NCI-H748 (cell line): ENCODE results near the gene NXPH1.

Source experiments
- DNase-seq: peaks from one replicate; lab custom pipeline; 2025; ENCODE audit not compliant: unreplicated experiment; lab: John Stamatoyannopoulos, UW

NXPH1 gene

DNA sequence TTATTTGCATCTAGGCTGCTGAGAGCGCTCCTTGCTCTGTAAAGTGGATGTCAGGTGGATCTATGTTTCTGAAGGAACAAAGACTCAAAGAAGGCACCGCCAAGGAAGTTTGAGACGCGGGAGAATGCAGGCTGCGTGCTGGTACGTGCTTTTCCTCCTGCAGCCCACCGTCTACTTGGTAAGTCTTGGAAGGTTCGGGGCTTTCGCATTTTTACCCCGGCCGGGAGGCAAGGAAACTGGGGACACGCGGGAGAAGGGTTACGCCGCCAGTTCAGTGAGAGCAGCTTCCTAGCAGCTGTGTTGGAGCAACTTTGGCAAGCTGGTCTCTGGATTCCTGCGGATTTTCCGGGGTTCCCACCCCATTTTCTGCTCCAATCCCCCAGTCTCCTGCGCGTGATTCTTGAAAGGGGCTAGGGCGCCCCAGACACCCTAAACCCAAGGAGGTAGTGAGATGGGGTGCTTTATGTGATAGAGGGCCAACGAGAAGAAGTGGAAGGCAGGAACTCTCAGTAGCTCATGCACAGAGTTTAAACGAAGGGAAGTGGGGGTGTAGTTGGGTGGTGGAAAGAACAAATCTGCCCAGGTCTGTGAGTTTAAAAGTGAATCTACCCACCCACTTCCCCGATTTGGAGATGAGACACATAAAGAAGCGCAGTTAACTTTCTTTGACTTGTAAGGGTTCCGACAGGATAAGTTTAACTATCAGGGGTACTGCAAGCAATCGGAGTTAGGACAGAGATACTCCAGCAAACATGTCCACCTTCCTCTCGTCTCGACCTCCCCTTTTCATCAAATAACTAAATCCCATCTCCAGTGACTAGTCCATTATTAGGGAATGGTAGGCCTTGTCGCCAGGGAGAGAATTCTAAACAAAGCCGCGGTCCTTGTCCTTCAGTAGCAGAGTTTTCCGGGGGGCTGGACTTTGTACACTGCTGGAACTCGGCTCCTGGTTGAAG, 2.5 kb downstream of the NXPH1 start:
- no peak for DNase-seq

DNA sequence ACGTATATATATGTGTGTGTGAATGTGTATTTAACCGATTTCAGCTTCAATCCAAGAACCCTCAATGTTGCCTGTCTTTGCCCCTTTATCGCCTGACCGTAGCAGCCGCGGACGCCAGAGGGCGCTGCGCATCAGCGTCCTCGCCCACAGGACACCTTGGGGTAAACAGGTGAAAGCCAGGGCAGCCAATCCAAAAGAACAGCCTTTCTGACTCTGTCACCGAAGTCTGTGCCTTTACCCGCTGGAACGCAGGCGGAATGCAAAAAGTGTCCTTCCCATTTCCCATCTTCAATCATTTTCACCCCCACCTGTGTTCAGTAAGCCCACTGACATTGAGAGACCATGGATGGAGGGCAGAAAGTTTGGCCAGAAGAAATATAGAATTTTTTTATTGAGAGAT, 3.6 kb downstream of the NXPH1 start:
- peak; percentile 92 for DNase-seq

DNA sequence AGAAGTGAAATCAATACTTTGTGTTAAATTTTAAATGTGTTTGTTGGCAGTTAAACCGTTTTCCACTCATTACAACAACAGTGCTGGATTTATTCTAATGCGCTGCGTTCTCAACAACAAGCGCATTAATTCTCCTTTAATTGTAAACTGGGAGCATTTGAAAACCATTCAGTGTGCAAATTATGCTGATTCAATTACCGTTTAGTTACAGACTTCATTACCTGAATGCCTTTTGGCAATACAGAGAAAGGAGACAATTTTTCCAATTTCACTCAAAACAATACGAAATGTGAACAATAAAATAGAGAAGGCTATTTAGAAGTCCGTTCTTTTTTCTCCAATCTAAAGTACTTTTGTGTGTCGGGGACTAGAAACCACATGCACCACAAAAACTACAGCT, 4.2 kb downstream of the NXPH1 start:
- DNase-seq = no peak

DNA sequence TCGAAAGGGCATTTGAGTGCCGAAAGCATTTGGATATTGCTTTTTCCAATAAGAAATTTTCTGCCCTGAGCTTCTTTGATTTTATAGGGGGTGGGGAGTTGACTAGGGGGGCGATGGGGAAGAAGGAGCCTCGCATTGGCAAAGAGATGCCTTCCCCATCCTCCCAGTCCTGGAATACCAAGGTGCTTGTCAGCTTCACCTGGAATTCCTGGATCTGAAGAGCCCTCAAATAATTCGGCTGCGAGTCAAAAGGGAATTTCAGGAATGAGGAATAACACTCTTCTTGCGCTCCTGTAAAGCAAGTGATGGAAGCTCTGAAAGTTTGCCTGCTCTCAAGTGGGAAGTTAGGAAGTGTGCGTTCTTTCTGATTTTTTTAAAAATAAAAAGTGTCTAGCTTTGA, 7.3 kb downstream of the NXPH1 start:
- no peak for DNase-seq

DNA sequence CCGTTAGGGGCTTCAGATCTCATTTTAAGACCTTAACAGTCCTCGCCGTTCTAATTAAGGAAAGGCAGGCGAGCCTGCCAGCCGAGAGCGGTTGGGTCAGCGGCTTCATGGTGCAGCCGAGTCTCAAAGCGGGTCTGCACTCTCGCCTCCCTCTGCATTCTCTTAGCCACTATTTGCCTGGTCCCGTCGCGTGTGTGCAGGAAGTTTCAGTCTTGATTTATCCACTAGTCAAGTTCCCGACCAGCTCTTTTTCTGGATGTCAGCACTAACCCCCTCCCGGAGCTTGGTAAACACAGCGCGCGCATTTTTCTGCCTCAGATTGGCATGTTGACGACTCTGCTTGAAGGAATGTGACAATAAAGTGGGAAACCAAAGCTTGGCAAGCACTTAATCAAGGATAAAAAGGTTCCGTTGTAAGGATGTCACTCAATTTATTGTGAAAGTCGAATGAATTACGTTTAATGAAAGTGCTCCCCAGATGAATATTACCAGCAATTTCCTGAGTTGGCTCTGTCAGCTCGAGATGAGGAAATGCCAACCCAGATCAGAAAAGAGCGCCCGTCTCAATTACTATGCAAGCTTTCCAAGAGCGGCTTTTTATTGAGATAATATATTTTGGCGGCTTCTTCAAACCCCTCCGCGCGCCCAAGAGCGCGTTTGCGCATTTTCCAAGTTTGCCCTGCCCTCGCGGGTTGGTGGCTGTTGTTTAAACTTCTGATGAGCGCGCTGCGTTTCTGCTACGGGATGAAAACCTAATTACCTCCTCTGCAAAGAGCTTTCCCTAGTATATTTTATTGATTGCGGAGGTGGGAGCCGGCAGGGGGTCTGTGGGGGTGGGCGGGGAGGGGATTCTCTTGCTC, 7.9 kb downstream of the NXPH1 start:
- DNase-seq = no peak

DNA sequence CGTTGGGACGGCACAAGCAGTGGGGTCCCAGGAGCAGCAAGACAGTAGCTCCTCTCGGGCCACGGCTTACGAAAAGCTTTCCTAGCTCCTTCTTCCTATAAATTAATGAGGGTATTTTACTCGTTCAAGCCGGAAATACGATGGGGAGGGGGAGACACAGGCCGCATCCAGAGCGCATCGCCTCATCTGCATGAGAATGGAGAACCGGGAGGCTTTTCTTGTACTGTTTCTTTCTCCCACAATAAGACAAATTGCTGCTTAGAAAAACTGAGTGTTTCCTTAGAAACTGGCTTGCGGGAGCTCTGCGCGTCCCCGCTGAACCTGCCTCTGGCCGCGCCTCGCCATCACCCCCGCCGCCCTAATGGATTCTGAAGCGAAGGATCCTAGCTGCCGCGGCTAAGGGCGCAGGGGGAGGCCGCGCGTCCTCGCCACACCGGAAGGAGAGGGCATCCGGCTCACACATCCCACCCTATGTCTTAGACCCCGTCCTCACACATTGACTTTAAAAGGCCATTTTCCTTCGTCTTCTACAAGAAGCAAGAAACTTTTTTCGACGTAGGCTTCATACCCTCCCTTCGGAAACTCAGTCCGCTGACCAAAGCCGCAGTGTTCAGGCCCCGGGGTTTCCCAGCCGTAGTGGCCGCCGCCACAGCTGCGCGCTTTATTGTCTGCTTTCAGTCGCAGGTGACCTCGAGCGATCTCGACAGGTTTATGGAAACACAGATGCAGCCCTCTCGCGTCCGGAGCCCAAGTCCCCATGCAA, 8.8 kb downstream of the NXPH1 start:
- peak; percentile 78 for DNase-seq

DNA sequence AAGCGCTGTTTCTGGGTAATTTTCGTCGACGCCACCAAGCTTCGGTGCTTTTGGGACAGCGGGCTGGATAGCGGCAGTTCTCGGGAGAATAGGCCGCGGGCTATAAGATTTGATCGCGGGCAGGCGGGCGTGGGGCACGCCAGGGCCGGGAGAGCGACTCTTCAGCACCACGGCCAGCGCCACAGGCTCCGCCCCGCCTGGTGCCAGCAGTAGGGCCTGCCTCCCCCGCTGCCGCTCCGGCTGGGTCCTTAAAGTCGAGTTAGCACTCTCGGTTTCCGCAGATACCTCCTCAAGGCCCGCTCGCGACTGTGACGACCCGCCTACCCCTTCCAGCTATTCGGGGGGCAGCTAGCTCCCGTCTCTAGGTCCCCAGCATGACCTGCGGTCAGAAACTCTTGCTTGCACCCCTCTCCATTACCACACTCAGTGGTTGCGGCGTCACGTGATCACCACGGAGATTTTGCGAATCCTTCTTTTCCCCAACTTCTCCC, 9.4 kb downstream of the NXPH1 start:
- peak; percentile 81 for DNase-seq

DNA sequence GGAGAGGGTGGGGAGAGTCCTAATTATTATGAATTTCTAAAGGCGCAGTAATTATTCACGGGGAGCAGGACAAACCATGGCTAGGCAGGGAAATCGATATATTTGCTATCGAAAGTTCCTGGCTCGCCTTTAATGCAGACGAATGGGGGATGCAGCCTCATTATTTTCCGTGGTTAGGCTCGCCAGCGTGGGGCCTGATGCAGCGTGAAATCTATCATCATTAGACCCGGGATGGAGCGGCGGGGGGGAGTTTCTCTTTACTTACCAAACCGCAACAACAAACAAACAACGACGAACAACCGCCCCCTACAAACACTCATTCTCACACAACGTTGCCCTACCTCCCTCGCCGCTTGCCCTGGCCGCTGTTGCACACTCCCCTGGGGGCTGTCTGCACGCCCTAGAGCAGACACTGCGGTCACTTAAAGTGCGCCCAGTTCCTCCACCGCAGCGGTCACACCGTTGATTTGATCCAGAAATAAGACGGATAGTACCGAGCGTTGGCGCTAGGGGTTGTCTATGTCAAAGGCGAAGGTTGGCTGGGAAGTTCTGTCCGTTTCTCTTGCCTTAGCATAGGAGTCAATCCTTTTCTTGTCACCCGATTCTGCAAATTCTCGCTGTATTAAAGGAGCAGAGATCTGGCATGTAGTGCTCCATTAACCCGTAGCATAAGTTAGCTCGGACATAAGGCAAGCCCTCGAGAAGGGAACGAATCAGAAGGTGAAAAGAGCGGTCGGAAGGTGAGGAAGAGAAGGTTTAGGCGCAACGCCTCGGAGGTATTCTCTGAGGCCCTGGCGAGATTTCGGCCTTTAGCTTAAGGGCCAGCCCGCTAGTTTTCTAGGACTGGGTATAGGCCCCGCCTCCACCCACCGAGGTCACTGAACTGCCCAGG, 10.4 kb downstream of the NXPH1 start:
- peak; percentile 92 for DNase-seq

DNA sequence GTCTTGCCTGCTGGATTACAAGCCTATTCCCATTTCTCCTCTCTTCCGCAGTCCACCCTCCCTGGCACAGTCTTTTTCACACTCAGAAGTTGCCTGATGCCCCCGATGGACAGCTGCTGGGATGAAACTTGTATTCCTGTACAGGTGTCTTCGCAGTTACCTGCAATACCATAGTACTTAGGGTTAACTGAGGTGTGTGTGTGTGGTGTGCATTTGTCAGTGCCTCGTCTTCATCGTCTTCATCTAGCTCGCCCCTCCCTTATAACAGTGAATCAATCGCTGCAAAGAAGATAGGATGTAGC, 11.0 kb downstream of the NXPH1 start:
- peak; percentile 60 for DNase-seq

DNA sequence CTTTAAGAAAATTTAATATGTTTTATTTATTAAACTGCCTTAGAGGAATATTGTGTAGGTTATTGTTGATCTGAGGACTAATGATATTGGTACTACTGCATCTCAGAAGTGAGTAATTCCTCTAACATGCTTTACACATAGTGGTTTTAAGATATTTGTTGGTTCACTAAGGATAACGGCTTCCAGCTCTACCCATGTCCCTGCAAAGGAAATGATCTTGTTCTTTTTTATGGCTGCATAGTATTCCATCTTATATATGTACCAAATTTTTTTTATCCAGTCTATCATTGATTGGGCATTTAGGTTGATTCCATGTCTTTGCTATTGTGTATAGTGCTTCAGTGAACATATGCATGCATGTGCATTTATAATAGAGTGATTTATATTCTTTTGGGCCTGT, 20.1 kb downstream of the NXPH1 start:
- no peak for DNase-seq

DNA sequence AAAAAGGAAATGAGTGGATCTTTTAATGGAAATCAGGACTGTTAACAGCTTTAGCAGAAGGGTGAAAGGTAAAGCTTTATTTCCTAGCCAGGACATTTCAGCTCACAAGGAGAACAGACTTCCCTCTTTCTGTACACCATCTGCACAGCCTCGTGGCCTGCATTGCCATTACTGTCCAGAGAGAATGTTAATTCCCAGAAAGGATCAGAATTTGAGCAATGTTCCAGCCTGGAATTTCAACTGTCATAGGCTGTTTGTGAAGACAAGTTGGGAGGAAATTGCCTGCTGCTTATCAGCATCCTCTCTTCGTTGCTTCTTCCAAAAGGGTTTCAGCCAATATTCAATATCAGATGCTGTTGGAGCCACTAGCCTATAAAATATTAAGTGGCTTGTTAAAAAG, 22.0 kb downstream of the NXPH1 start:
- no peak for DNase-seq

DNA sequence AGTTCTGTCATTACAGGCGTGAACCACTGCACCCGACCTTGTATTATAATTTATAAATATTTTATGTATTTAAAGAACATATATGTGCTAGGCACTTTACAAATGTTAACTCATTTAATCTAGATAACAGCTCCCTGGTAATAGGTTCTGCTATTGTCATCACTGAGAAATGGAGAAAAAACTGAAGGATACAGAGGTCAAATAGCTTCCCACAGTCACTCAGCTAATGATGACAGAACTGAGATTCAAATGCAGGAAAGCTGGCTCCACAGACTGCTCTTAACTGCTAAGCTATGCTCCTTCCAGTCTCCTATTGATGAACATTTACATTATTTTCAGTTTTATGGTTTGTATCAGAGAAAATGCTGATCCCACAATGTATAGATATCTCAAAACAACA, 28.9 kb downstream of the NXPH1 start:
- DNase-seq = no peak

DNA sequence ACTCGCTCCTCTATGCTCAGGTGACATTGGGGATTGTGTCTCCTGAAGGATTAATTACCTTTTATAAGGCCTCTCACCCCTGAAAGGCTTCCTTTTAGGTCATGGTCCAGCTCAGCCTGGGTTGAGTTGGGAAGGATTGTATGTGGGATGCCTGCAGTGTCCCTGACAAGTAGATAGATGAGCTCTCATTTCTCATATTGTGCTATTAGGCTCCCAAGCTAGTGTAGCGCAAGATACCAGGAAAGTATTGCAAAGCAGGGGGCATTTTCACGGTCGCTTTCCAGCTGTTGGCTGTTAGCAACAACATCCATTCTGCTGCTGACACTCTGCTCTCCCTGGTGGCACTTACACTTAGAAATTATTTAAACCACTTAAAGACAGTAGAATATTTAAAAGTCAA, 31.9 kb downstream of the NXPH1 start:
- DNase-seq = no peak

DNA sequence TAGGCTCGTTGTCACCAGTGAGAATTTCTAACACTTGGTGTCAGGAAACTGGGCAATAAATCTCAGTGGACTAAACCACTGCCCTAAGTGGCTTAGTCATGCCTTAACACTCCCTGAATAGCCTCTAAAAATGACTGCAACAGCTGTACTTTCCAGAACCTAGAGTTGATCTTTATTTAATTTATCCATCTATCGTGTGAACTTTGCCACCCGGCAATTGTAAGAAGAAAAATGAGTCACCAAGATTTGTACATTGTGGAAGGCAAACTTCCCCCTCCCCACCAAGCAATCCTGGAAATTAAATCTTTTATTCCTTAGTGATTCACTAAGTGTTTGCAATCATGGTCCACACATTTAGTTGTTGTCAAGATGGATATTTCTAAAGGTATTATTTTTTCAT, 47.1 kb downstream of the NXPH1 start:
- no peak for DNase-seq

DNA sequence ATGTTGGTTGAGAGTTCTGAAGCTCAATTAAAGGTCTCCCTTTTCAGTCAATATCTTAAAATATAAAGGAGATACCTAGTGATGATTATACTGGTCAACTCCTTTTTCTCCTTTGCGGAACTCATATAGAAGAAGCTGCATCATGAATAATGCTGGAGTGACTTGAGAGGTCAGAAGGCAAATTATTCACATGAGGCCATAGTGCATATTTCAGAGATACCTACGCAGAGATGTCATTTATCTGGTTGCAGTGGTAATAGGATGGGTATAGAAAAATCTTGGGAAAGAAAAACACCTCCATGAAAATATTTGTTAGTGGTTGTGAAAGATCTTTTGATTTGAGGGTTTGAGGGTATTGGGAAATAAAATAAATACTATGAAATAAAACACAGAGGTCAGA, 47.7 kb downstream of the NXPH1 start:
- no peak for DNase-seq

DNA sequence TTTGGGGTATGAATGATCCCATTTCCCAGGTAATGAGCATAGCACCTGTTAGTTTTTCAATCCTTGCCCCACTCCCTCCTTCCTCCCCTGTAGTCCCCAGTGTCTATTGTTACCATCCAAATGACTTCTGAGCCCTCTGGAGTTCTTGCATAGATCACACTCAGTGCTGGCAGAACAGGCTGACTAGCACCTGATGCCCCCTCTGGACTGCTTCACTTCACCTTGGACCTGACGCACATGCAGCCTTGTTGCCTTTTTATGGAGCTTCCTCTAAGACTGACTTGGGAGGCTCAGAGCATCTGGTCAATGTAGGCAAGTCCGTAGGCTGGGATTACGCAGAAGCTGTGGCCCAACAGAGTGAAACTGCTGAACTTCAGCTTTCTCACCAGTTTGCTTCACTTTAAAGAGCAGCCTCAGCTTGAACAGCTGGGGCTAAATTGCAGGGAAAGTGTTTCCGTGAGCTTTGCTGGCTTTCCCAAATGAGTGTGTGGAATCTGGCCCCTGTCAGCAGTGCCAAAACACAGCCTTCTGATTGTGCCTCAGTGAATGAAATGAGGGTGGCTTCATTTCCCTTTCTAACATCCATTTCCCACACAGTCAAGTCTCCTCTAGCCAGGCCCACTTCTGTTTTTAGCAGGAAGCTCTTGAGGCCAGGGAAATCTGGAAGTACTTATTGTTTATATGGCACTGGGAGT, 48.5 kb downstream of the NXPH1 start:
- DNase-seq = no peak

DNA sequence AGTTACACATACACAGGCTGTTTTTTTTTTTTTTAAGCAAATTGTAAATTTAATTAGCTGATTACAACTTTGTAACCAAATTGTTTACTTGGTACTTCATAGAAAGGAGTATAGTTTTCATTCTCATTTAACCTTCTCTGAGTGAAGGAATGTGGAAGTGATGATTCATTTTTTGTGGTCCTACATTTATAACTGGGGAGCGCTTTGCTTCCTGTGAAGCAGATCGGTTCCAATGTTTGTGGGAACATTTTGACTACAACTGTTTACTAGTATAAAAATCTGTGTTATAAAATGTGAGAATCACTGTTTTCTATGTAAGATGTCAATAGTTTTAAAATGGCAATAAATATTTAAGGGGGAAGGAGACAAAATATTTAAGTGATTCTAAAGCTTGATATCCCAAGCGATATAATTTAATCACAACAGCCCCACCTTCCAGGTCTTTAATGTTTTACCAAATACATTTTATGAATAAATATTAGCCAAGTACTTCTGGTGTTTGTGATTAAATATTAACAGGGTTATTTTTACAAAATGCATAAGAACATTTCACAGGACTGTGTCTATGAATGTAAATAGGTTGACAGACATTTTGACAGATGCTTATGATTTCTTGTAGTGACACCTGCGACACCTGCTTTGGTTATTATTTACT, 57.1 kb downstream of the NXPH1 start:
- no peak for DNase-seq

DNA sequence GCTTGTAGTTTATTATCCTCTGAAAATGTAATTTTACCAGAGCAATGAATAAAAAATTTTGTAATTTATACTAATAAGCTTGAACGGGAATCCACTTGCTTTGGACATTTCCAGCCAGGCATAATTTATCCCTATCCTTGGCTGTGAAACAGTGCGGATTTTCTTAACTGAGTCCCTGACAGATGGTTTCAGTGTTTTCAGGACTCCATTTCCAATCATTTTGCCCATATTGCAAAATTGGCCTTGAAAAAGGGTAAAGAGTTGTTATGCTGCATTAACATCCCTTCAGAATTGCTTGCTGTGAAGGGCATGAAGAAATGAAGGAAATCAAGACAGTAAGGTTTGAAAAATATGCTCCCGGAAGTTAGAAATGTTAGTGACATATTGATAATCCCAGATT, 57.7 kb downstream of the NXPH1 start:
- no peak for DNase-seq
